ENCODE results near the gene DNAL4. TPM values are rescaled to one million over a fixed set of nuclear protein-coding genes. Genes with fewer than 3 reads are reported as not detected.

Gene DNAL4
- total and polyA plus RNA-seq, 10 of the 15 experiments (the other 5 are each of a cell fraction or from before 2014, with no cell fraction given): 0.35 to 8.5 (median 6.3) TPM; not detected in 1

DNA sequence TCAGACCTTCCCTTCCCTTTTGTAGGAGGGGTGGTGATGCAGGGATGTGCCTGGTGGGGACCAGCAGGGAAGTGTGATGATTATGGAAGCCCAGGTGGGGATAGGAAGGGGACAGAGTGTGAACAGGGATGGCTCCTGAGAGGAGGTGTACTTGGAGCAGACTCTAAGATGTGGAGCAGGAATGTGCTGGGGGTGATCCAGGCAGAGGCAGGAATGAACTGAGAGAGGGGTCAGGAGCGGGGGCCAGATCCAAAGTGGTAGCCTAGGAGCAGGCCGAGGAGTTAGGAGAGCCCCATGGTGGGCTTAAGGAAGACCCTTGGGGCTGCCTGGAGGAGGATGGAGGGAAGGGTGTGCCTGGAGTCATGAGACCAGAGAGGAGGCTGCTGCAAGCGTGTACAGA lies 46.2 kb upstream of the DNAL4 start:
- Histone ChIP-seq H3K4me1 (ENCODE audit: control insufficient read depth, insufficient read depth, low read length) (no peaks in the 10 kb centered on the region), H3K4me3 (no peak overlapping the region), H4K20me1 (ENCODE audit: control insufficient read depth, insufficient read depth) (no peaks in the 10 kb centered on the region), H3K79me2 (ENCODE audit: control insufficient read depth, insufficient read depth, low read length) (no peaks in the 10 kb centered on the region), H3K27ac (ENCODE audit: control insufficient read depth, insufficient read depth) (no peak overlapping the region), H3K9ac (ENCODE audit: control insufficient read depth, insufficient read depth, low read length) (no peak overlapping the region), H3K27me3 (replicated peaks in 1 of 2; ENCODE audit: control insufficient read depth in 2 of 2, insufficient read depth in 2 of 2, low read length in 1 of 2) (peaks cover 21 to 22% of the 10 kb centered on the region in 2 experiments), H3K9me3 (replicated peaks; ENCODE audit: control insufficient read depth, insufficient read depth, low read length) (no peaks in the 10 kb centered on the region), H3K36me3 (ENCODE audit: control insufficient read depth in 2 of 2, insufficient read depth in 2 of 2, low read length in 1 of 2) (no peaks in the 10 kb centered on the region), H2AFZ (ENCODE audit: control insufficient read depth, low read depth, low read length) (no peak overlapping the region), H3K4me2 (ENCODE audit: control insufficient read depth, insufficient read depth) (no peak overlapping the region)
- ChIA-PET SMC1A (ENCODE audit: uncharacterized antibody, unreplicated experiment) (no interaction called here), CTCF (no interaction called here), RAD21 (ENCODE audit: unreplicated experiment) (no interaction called here), POLR2A (no interaction called here)
- in situ Hi-C loops (cut with MboI) (no loop called here), intact Hi-C loops (cut with micrococcal nuclease; ENCODE audit: unreplicated experiment) (no loop called here)
- no peak for ATAC-seq
- no peak for TF ChIP-seq EED (IDR thresholded peaks at IDR 0.05; ENCODE audit: low read depth)
- no peak for TF ChIP-seq ZNF687 (IDR thresholded peaks at IDR 0.05)
- no peak for TF ChIP-seq HCFC1 (IDR thresholded peaks at IDR 0.05; ENCODE audit: low read length)
- TF ChIP-seq ESRRA (IDR thresholded peaks at IDR 0.05; ENCODE audit: low read length): no peak
- no peak for TF ChIP-seq YBX1 (IDR thresholded peaks at IDR 0.05)
- no peak for TF ChIP-seq CUX1 (IDR thresholded peaks at IDR 0.05; ENCODE audit: insufficient replicate concordance, low read depth, low read length)
- no peak for TF ChIP-seq MXI1 (IDR thresholded peaks at IDR 0.05; ENCODE audit: low read depth, low read length)
- no peak for TF ChIP-seq RAD21 (IDR thresholded peaks at IDR 0.05; ENCODE audit: insufficient read depth, low read depth, low read length)
- TF ChIP-seq ZNF207 (IDR thresholded peaks at IDR 0.05; ENCODE audit: borderline replicate concordance): no peak
- TF ChIP-seq ZNF24 (IDR thresholded peaks at IDR 0.05): no peak
- no peak for TF ChIP-seq YY1 (IDR thresholded peaks at IDR 0.05; ENCODE audit: low read depth, low read length)
- TF ChIP-seq SUPT20H (IDR thresholded peaks at IDR 0.05; ENCODE audit: borderline replicate concordance, control insufficient read depth, low read depth, low read length): no peak
- no peak for TF ChIP-seq NR2F1 (conservative IDR thresholded peaks at IDR 0.05)
- WGBS (ENCODE audit: insufficient coverage, insufficient replicate concordance, low lambda C conversion rate, missing lambda C conversion rate): 4% methylated on average over 3 of the region's 3 CpGs
- no TSS peak for BruUV-seq (replicated peaks)
- FAIRE-seq: no peak
- no peak for DNase-seq (ENCODE audit: low read depth, low spot score)
